Skin epidermis (tissue), 12 donors: ENCODE measurements around the gene CCDC106.
A peak's percentile ranks its signal among the peaks of the same experiment; 100 is the strongest.

ENCODE experiments used
- H3K27ac ChIP-seq, 21 experiments: fragments of 200-600 bp; sonication (generic) in 11 of 21; one replicate each; pipeline ENCODE4 v1.5.0; 2020; ENCODE audit warnings: mild to moderate bottlenecking in 3 of 21, inconsistent platforms in 2 of 21, moderate library complexity in 2 of 21
- H3K4me3 ChIP-seq, 7 experiments: fragments of 200-600 bp; sonication (generic) in 2 of 7; one replicate each; pipeline ENCODE4 v1.5.0; 2020; ENCODE audit warnings: inconsistent platforms in 2 of 7, mild to moderate bottlenecking in 2 of 7, moderate library complexity in 1 of 7

Gene CCDC106

DNA sequence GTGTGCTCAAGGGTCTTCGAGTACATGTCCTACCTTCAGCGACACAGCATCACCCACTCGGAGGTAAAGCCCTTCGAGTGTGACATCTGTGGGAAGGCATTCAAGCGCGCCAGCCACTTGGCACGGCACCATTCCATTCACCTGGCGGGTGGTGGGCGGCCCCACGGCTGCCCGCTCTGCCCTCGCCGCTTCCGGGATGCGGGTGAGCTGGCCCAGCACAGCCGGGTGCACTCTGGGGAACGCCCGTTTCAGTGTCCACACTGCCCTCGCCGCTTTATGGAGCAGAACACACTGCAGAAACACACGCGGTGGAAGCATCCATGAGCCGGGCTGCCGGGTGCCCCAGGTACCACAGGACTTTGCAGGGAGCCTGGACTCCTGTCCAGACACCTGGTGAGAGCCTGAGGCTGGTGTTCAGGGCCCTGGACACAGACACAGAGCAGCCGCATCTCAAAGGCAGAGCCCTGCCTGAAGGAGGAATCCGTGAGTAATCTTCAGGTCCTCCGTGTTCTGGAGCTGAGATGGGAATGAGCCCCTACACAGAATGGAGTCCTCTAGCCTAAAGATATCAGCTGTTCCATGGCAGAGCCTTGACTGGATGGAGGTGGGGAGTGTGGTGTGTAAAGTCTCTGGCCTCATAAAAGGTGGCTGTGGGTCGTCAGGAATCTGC lies 3.0 kb upstream of the CCDC106 start:
- peak overlapping the region in 4 of 21 experiments; percentile 93 to 99 (median 96) for H3K27ac ChIP-seq
- peak overlapping the region in 2 of 7 experiments; percentile 67 to 87 for H3K4me3 ChIP-seq

DNA sequence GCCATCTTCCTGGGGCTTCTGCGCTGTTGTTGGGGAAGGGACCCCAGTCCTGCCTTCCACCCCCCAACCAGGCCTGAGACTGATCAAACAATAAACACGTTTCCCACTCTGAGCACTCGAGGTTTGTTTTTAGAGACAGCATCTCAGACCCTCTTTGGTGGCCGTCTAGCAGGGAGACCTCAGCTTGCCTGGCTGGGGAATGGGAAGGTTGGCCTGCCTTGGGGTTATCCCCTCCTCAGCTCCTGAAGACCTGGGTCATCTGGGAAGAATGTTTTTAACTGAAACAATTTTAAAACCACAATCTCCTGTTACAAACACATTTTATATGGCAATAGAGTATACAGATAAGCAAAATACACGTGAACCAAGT lies 2.5 kb upstream of the CCDC106 start:
- H3K27ac ChIP-seq, result no peak overlapping the region
- no peak overlapping the region for H3K4me3 ChIP-seq

DNA sequence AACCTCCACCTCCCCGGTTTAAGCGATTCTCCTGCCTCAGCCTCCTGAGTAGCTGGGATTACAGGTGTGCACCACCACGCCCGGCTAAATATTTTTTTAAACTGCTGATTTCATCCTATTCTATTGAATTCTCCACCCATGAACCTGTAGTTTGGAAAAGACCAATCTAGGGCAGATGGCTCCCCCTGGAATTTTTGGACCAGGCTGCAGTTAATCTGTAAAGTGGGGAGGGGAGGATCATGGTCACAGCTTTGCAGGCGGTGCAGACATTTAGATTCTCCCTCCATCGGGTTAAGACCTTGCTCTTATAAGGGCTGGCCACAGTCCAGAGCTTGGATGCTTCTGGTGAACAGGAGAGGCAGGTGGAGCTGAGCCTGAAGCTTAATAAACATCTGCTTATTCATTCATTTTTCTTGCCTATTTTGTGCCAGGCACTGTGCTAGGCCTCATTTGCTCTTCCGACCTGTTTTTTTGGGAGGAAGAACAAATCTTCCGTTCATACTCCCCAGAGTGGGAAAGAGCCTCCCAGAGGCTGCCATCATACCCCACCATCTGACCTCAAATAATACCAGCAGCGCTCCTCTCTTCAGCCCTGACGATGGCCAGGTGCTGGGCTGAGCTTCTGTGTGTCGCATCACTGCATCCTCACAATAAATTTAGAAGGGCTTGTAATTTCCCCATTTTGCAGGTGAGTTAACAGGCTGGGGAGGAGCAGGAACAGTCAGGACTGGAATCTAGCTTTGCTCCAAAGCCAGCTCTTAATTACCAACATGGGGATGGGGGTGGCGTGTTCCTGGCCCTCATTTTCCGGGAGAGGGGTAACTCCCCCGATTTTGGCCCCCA lies 902 bp upstream of the CCDC106 start:
- peak overlapping the region in 19 of 21 experiments; percentile 75 to 91 (median 88) for H3K27ac ChIP-seq
- H3K4me3 ChIP-seq, result peak overlapping the region; percentile 55 to 87 (median 70)

DNA sequence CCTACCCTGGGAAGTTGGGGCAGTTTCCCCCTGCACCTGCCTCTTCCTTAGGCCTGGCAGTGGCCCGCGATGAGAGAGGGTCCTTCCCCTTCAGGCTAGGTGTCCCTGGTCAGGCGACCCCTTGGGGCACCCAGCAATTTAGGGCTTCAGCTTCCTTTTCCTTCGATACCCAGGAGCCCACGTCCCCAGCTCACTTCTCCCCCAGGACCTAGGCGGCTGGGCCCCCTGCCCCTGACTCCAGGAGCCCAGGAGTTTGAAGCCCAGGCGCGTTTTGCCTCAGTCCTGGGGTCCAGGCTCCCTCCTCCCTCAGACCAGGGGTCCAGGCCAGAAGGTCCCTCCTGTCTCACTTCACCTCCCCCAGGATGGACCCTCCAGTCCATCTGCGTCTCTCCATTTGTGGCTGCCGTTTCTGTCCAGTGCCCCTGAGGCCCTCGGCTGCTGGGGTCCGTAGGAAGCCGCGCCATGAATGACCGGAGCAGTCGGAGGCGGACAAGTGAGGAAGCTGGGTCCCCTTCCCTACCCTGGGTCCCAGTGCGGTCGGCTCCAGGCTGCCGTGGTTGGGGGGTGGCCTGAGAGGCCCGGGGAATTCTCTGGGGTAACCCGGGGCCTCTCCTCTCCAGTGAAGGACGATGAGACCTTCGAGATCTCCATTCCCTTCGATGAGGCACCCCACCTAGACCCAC lies 714 bp downstream of the CCDC106 start:
- H3K27ac ChIP-seq, result peak overlapping the region; percentile 43 to 91 (median 87)
- peak overlapping the region; percentile 55 to 87 (median 70) for H3K4me3 ChIP-seq

- H3K27ac ChIP-seq, result peak overlapping the region in 12 of 21 experiments; percentile 76 to 91 (median 88)
- H3K4me3 ChIP-seq, result peak overlapping the region in 2 of 7 experiments; percentile 66 to 81
These were observed 1.5 kb downstream of the CCDC106 start for GRCh38 chr19:55649268-55650125.

- Histone ChIP-seq H3K4me3 (no peak overlapping the region), H3K27ac (no peak overlapping the region)
These were observed 2.1 kb downstream of the CCDC106 start for GRCh38 chr19:55650126-55650557.

- no peak overlapping the region for H3K4me3 ChIP-seq
- H3K27ac ChIP-seq, result no peak overlapping the region
These were observed 2.7 kb downstream of the CCDC106 start for GRCh38 chr19:55650602-55651230.

- H3K4me3 ChIP-seq, result no peak overlapping the region
- H3K27ac ChIP-seq, result no peak overlapping the region
These were observed 3.2 kb downstream of the CCDC106 start for GRCh38 chr19:55651236-55651635.

- peak overlapping the region in 1 of 7 experiments; percentile 93 for H3K4me3 ChIP-seq
- H3K27ac ChIP-seq, result peak overlapping the region in 2 of 21 experiments; percentile 97 to 100
These were observed 4.5 kb downstream of the CCDC106 start for GRCh38 chr19:55652311-55653128.

DNA sequence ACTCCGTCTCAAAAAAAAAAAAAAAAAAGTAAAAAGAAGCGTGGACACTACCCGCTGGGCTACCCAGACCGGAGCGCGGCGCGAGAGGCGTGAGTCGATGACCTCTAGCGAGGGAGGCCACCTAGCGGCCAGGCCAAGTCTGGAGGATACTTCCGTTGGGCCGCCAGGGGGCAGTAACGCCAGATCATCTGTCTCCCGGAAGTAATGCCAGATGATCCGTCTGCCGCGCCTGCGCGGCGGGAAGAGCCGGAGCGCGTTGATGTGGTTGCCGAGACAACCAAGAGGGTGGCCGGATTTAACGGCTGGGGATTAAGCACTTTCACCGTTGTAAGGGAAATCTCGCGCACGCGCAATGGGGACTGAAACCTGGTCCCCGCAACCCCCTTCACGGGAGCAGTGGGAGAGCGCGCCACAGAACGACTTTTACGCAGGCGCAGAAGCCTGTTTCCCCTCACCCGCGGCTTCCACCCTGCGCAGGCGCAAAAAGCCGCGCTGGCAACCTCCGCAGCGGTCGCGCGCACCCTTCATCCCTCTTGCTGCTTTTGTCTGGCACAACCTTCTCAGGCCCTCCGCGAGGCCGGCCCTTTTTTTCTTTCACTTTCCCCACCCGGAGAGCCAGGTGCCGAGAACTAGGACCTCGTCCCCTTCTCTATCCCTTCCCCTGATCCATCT lies 5.8 kb downstream of the CCDC106 start:
- Histone ChIP-seq H3K27ac (peak overlapping the region; percentile 32 to 100 (median 99)), H3K4me3 (peak overlapping the region; percentile 74 to 98 (median 93))

DNA sequence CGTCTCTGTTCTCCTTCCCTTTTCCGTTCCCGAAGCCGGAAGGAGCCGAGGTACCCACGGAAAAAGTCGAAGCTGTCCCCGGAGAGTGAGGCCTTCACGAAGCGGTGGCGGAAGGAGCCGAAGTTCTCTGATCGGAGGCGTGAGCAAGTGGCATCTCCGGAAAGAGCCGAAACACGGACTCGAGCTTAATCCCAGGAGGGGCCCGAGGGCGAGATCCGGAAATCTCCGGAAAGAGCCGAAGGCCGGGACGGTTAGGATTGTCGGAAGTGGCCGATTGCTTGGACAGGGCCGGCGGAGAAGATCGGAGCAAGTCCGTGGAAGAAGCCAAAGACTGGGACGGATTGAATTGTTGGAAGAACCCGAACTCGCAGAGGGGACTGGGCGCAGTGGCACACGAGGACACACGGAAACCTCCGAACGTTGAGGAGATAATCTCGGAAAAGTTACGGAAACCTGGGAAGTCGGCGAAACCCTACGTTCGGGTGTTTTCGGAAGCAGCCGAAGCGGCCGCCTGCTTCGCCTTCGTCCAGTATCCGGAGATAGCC lies 6.4 kb downstream of the CCDC106 start:
- Histone ChIP-seq H3K4me3 (peak overlapping the region; percentile 74 to 98 (median 93)), H3K27ac (peak overlapping the region; percentile 32 to 100 (median 99))

DNA sequence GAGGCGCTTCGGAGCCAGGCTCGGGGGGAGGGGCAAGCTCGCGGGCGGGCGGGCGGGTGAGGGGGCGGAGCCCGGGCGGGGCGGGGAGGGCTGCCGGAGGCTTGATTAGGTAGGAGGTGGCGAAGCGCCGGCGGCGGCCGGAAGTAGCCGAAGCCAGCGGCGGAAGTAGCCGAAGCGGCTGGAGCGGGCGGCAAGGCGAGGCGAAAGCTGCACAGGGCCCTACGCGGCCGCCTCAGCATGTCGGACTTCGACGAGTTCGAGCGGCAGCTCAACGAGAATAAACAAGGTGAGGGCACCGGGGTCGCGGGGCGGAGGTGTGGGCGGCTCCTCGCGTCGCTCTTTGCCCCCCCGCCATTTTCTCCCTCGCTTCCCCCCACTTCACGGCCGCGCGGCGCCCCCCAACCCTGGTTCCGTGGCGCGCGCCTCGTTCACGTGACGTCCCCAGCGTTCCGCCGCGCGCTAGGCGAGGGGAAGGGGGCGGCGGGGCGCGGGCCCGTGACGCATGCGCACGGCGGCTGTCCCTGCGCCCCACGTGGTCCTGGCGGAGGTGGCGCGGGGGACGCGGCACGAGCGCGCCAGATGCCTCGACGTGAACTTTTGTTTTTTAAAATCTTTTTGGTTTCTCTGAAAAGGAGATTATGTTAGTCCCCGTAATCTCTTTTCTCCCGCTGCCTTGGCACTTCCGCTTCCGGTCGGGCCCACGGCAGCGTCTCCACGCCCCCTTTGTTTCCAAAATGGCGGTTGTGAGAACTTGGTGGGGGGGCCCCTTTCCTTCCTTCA lies 7.0 kb downstream of the CCDC106 start, which contains the start of gene U2AF2:
Gene U2AF2 (plus strand): TSS at position 168 of the 780 bp plus-strand sequence. CDS start 70 bp downstream, at position 238.
- H3K27ac ChIP-seq, result peak within 1 kb of the TSS; percentile 89 to 100 (median 99)
- H3K4me3 ChIP-seq, result peak within 1 kb of the TSS; percentile 74 to 98 (median 93)

DNA sequence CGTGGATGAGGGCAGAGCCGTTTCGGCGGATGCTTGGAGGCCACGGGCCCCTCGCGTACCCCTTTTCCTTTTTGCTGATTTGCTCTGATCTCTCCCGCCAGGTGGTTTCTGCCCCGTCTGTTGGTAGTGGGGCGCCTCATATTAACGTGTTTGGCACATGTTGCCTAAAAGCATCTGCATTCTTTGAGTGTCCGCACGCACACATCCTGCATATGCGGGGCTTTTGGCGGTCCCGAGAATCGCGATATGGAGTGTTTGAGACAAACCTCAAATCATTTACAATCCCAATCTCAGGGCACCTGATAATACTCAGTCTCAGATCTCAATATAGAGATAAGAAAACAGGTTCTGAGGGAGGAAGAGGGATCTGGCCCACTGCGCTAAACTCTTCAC lies 7.6 kb downstream of the CCDC106 start:
- Histone ChIP-seq H3K27ac (peak overlapping the region; percentile 89 to 100 (median 99)), H3K4me3 (peak overlapping the region; percentile 74 to 98 (median 93))

GRCh38 chr19:55656552-55656951 lies 8.5 kb downstream of the CCDC106 start:
- peak overlapping the region; percentile 74 to 98 (median 93) for H3K4me3 ChIP-seq
- peak overlapping the region in 9 of 21 experiments; percentile 38 to 100 (median 98) for H3K27ac ChIP-seq

- Histone ChIP-seq H3K27ac (peak overlapping the region in 8 of 21 experiments; percentile 0 to 100 (median 71)), H3K4me3 (peak overlapping the region in 6 of 7 experiments; percentile 8 to 98 (median 93))
These were observed 9.2 kb downstream of the CCDC106 start for GRCh38 chr19:55656988-55657747.
